ENCODE results near the gene UROD.

- no peak for TF ChIP-seq CTCF (IDR thresholded peaks at IDR 0.05; ENCODE audit: low read depth, low read length)
- no peak for TF ChIP-seq POLR2A (IDR thresholded peaks at IDR 0.05; ENCODE audit: extremely low read depth, insufficient read length)
These were observed 1.8 kb upstream of the UROD start for GRCh38 chr1:45009956-45010854.
